Panc1 (cell line): Measurements from ENCODE around the gene FKBP2. TPM values are rescaled to one million over a fixed set of nuclear protein-coding genes. Genes with fewer than 3 reads are reported as not detected.

ENCODE experiments used
- ATAC-seq: fragments of 200-7000 bp; cut with Tn5 transposase; 2 replicates; pipeline ENCODE4 v1.9.1; 2020; ENCODE audit warnings: mild to moderate bottlenecking, moderate library complexity
- BruUV-seq: library from RNA; stranded (reverse); fragments of 400-500 nt; replicated peaks from 2 replicates; lab custom pipeline; 2021; lab: Mats Ljungman, UMichigan
- CTCF ChIA-PET: fragments of 300-600 bp; sonication (Branson Sonifier 250); formaldehyde crosslinking; loops from one replicate; lab custom pipeline; 2022; ENCODE audit warnings: antibody characterized with exemption; lab: Charles Lee
- POLR2A ChIA-PET: fragments of 300-600 bp; sonication (Branson Sonifier 250); formaldehyde crosslinking; loops from one replicate; lab custom pipeline; 2022; ENCODE audit warnings: antibody characterized with exemption; lab: Charles Lee
- DNase-seq: peaks from one replicate; pipeline ENCODE4 v3.0.0-alpha.2; 2010; ENCODE audit warnings: low read depth, low spot score
- H3K27ac ChIP-seq: 2 replicates; pipeline ENCODE4 v1.5.1; 2011; ENCODE audit warnings: mild to moderate bottlenecking, low read length, inconsistent platforms
- H3K27me3 ChIP-seq: fragments of 200-500 bp; sonication (Bioruptor generic); 2 replicates; pipeline ENCODE4 v1.6.0; 2014; ENCODE audit warnings: low read length, inconsistent platforms; ENCODE audit not compliant: control insufficient read depth, insufficient read depth
- H3K36me3 ChIP-seq: fragments of 200-500 bp; sonication (Bioruptor generic); 2 replicates; pipeline ENCODE4 v1.5.1; 2014; ENCODE audit warnings: inconsistent platforms, mild to moderate bottlenecking, low read length, moderate library complexity; ENCODE audit not compliant: control insufficient read depth, insufficient read depth
- H3K4me1 ChIP-seq: 2 replicates; pipeline ENCODE4 v1.5.1; 2011; ENCODE audit warnings: inconsistent platforms, mild to moderate bottlenecking, low read length, moderate library complexity; ENCODE audit not compliant: control insufficient read depth, insufficient read depth
- H3K4me3 ChIP-seq, 2 experiments: 2 replicates each; pipeline ENCODE4 v1.5.1; 2011 to 2012; ENCODE audit warnings: low read depth in 2 of 2, low read length in 2 of 2, mild to moderate bottlenecking in 2 of 2, inconsistent platforms in 1 of 2, moderate library complexity in 1 of 2
- H3K9me3 ChIP-seq: fragments of 200-500 bp; sonication (Bioruptor generic); 2 replicates; pipeline ENCODE4 v1.5.1; 2014; ENCODE audit warnings: low read depth, mild to moderate bottlenecking, inconsistent platforms, low read length, moderate library complexity; ENCODE audit not compliant: control insufficient read depth, insufficient read depth
- POLR2AphosphoS5 ChIP-seq: IDR thresholded peaks from 2 replicates; pipeline ENCODE4 v1.6.1; 2012; ENCODE audit warnings: mild to moderate bottlenecking, low read depth, low read length, moderate library complexity
- REST ChIP-seq, 2 experiments: IDR thresholded peaks; 2 replicates each; pipeline ENCODE4 v1.6.1; 2011 to 2012; ENCODE audit warnings: low read depth in 2 of 2, control low read depth in 1 of 2, low read length in 1 of 2, mild to moderate bottlenecking in 1 of 2, moderate library complexity in 1 of 2; ENCODE audit not compliant: insufficient read depth in 1 of 2
- SIN3A ChIP-seq: IDR thresholded peaks from 2 replicates; pipeline ENCODE4 v1.6.1; 2012; ENCODE audit warnings: low read depth, mild to moderate bottlenecking, low read length, moderate library complexity, borderline replicate concordance; ENCODE audit not compliant: insufficient read depth
- TCF7L2 ChIP-seq: IDR thresholded peaks from 2 replicates; pipeline ENCODE4 v1.6.1; 2011; ENCODE audit warnings: mild to moderate bottlenecking, low read depth, low read length, inconsistent platforms
- in situ Hi-C: cut with HindIII; loops from 2 replicates; pipeline ENCODE4 v1.10.0; 2016; ENCODE audit warnings: low sequenced_read_pairs, low pct_unique_long_range_greater_than_20kb
- intact Hi-C: fragments of 100-400 bp; cut with micrococcal nuclease; formaldehyde crosslinking; loops from one replicate; pipeline ENCODE4 v1.10.0; 2022; ENCODE audit not compliant: unreplicated experiment
- total RNA-seq: library from RNA; stranded (reverse); gene quantifications from one replicate; pipeline ENCODE4 v1.2.1, GENCODE V29; 2021; ENCODE audit not compliant: unreplicated experiment
- TF ChIP-seq, protein P1 (sequence below): fragments of 450-650 bp; IDR thresholded peaks from 2 replicates; pipeline ENCODE4 v1.5.1; 2017; ENCODE audit warnings: mild to moderate bottlenecking

Gene FKBP2
- total RNA-seq, 1 experiment from 2014 or later, result 71.8 TPM

DNA sequence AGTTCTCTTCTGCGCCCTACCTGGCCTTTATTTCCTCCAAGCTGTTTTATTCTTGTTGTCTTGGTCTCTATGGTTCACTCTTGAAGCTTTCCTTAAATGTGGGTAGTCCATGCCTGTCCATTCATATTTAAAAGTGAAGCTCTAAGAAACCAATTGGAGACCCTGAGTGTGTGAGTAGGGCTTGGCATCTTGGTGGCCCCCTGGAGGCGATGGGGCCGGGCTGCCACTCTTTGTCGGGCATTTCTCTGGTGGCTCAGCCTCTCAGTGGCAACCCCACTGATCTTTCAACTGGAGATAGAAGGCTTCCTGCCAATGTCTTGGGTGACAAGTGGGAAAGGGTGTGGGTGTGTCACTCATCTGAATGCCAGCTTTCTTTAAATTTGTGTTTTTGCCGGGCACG lies 24.0 kb upstream of the FKBP2 start:
- TF ChIP-seq, protein P1, sequence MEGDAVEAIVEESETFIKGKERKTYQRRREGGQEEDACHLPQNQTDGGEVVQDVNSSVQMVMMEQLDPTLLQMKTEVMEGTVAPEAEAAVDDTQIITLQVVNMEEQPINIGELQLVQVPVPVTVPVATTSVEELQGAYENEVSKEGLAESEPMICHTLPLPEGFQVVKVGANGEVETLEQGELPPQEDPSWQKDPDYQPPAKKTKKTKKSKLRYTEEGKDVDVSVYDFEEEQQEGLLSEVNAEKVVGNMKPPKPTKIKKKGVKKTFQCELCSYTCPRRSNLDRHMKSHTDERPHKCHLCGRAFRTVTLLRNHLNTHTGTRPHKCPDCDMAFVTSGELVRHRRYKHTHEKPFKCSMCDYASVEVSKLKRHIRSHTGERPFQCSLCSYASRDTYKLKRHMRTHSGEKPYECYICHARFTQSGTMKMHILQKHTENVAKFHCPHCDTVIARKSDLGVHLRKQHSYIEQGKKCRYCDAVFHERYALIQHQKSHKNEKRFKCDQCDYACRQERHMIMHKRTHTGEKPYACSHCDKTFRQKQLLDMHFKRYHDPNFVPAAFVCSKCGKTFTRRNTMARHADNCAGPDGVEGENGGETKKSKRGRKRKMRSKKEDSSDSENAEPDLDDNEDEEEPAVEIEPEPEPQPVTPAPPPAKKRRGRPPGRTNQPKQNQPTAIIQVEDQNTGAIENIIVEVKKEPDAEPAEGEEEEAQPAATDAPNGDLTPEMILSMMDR, result no peak
- no peak for TF ChIP-seq REST (IDR thresholded peaks at IDR 0.05; ENCODE audit: insufficient read depth in 1 of 2, low read depth in 2 of 2, low read length in 1 of 2)
- TF ChIP-seq POLR2AphosphoS5, result no peak
- TF ChIP-seq SIN3A, result no peak
- no peak for TF ChIP-seq TCF7L2
- Histone ChIP-seq H3K4me3 (no peak overlapping the region), H3K36me3 (no peaks in the 10 kb centered on the region), H3K27me3 (no peaks in the 10 kb centered on the region), H3K9me3 (no peaks in the 10 kb centered on the region), H3K4me1 (no peaks in the 10 kb centered on the region), H3K27ac (no peak overlapping the region)
- ATAC-seq (no peak), DNase-seq (no peak)
- ChIA-PET POLR2A (interaction anchor here (0.7 kb wide), 1 partner anchor 13 kb away, joined by 4 read pairs; no protein-coding TSS in a partner anchor), CTCF (no interaction called here)
- intact Hi-C loops (no loop called here), in situ Hi-C loops (no loop called here)
- BruUV-seq, result no TSS peak

- no peaks in the 10 kb centered on the region; the same call in 1 of the 2 replicates for H3K36me3 ChIP-seq
- ChIA-PET POLR2A (no interaction called here), CTCF (no interaction called here)
- in situ Hi-C loops, result no loop called here
- H3K27me3 ChIP-seq, result no peaks in the 10 kb centered on the region
- ATAC-seq (no peak), DNase-seq (no peak)
- intact Hi-C loops, result no loop called here
- BruUV-seq, result no TSS peak
- H3K4me3 ChIP-seq, result no peak overlapping the region
- no peak overlapping the region for H3K27ac ChIP-seq
- H3K4me1 ChIP-seq, result no peaks in the 10 kb centered on the region
- no peaks in the 10 kb centered on the region for H3K9me3 ChIP-seq
- TF ChIP-seq REST (IDR thresholded peaks at IDR 0.05; ENCODE audit: insufficient read depth in 1 of 2, low read depth in 2 of 2, low read length in 1 of 2) (no peak), TCF7L2 (no peak), SIN3A (no peak)
Observed at GRCh38 chr11:64218628-64219353, 22.1 kb upstream of the FKBP2 start.
